HL-60 (cell line): ENCODE data around the gene ALDH4A1.

Experiments used
- DNase-seq, 2 experiments: peaks; one replicate each; pipeline ENCODE4 v3.0.0-alpha.2; 2010 to 2020; ENCODE audit warnings: low read depth in 1 of 2, low spot score in 1 of 2
- H3K27ac ChIP-seq: fragments of 250-450 bp; sonication (Bioruptor Pico); replicated peaks from 2 replicates; pipeline ENCODE4 v1.5.1; 2020; ENCODE audit warnings: mild to moderate bottlenecking, moderate library complexity
- H3K27me3 ChIP-seq: fragments of 250-450 bp; sonication (Bioruptor Pico); 2 replicates; pipeline ENCODE4 v1.5.1; 2021; ENCODE audit warnings: mild to moderate bottlenecking, moderate library complexity; ENCODE audit not compliant: insufficient read depth, poor library complexity, severe bottlenecking
- H3K4me3 ChIP-seq: replicated peaks from 2 replicates; pipeline ENCODE4 v1.5.1; 2011; ENCODE audit warnings: mild to moderate bottlenecking, control low read depth, low read length; ENCODE audit not compliant: insufficient read depth
- GABPA ChIP-seq: IDR thresholded peaks from 2 replicates; pipeline ENCODE4 v1.6.1; 2012; ENCODE audit warnings: low read depth
- POLR2AphosphoS5 ChIP-seq: IDR thresholded peaks from 2 replicates; pipeline ENCODE4 v1.6.1; 2012; ENCODE audit warnings: low read depth
- SPI1 ChIP-seq: IDR thresholded peaks from 2 replicates; pipeline ENCODE4 v1.6.1; 2012; ENCODE audit warnings: low read depth, mild to moderate bottlenecking, borderline replicate concordance
- TF ChIP-seq, protein P1 (sequence below): IDR thresholded peaks from 2 replicates; pipeline ENCODE4 v1.6.1; 2012; ENCODE audit warnings: low read depth; ENCODE audit not compliant: insufficient replicate concordance
- TF ChIP-seq, protein P2 (sequence below): IDR thresholded peaks from one replicate; pipeline ENCODE4 v1.5.1; 2011; ENCODE audit warnings: low read length, control low read depth, inconsistent platforms; ENCODE audit not compliant: insufficient read depth

The ALDH4A1 gene

DNA sequence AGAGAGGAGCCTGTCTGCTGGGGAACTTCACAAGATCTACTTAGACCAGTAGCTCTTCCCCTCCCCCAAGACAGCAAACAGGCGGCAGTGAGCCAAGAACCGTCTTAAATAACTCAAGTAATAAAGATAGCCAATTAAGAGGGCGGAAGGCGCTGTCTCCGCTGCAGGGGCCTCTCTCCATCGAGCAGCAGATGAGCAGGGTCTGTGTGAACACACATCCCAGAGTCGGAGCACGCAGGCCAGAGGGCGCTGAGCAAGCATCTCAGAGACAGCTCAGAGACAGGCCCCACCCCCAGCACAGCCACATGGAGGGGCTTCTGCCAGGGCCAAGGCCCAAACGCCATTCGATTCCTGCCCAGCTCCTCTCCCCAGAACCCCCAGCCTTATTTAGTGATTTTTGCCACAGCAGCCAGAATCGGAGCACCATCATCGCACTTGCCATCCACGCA is 43.1 kb upstream of the ALDH4A1 start:
- no peak overlapping the region for H3K27ac ChIP-seq
- TF ChIP-seq POLR2AphosphoS5, result no peak
- TF ChIP-seq, protein P1, sequence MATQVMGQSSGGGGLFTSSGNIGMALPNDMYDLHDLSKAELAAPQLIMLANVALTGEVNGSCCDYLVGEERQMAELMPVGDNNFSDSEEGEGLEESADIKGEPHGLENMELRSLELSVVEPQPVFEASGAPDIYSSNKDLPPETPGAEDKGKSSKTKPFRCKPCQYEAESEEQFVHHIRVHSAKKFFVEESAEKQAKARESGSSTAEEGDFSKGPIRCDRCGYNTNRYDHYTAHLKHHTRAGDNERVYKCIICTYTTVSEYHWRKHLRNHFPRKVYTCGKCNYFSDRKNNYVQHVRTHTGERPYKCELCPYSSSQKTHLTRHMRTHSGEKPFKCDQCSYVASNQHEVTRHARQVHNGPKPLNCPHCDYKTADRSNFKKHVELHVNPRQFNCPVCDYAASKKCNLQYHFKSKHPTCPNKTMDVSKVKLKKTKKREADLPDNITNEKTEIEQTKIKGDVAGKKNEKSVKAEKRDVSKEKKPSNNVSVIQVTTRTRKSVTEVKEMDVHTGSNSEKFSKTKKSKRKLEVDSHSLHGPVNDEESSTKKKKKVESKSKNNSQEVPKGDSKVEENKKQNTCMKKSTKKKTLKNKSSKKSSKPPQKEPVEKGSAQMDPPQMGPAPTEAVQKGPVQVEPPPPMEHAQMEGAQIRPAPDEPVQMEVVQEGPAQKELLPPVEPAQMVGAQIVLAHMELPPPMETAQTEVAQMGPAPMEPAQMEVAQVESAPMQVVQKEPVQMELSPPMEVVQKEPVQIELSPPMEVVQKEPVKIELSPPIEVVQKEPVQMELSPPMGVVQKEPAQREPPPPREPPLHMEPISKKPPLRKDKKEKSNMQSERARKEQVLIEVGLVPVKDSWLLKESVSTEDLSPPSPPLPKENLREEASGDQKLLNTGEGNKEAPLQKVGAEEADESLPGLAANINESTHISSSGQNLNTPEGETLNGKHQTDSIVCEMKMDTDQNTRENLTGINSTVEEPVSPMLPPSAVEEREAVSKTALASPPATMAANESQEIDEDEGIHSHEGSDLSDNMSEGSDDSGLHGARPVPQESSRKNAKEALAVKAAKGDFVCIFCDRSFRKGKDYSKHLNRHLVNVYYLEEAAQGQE, result no peak
- H3K4me3 ChIP-seq, result no peak overlapping the region
- no peak for DNase-seq
- no peaks in the 10 kb centered on the region for H3K27me3 ChIP-seq

DNA sequence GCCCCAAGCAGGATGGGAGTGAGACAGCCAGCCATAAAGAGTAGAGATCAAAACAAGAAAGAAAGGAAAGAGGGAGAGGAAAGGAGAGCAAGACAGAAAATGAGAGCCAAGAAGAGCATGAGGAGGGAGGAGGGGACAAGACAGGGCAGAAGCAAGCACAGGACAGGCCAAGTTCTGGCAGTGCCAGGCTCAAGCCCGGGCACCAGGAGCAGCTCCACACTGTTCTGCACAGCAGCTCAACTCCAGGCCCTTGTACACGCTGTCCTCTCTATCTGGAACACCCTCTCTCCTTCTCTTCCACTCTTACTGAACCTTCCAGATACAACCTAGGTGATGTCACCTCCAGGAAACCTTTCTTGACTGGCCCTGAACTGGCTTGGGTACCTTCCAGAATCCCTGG is 42.5 kb upstream of the ALDH4A1 start:
- TF ChIP-seq, protein P1, result no peak
- TF ChIP-seq POLR2AphosphoS5 (no peak), GABPA (no peak), SPI1 (no peak)
- TF ChIP-seq, protein P2, sequence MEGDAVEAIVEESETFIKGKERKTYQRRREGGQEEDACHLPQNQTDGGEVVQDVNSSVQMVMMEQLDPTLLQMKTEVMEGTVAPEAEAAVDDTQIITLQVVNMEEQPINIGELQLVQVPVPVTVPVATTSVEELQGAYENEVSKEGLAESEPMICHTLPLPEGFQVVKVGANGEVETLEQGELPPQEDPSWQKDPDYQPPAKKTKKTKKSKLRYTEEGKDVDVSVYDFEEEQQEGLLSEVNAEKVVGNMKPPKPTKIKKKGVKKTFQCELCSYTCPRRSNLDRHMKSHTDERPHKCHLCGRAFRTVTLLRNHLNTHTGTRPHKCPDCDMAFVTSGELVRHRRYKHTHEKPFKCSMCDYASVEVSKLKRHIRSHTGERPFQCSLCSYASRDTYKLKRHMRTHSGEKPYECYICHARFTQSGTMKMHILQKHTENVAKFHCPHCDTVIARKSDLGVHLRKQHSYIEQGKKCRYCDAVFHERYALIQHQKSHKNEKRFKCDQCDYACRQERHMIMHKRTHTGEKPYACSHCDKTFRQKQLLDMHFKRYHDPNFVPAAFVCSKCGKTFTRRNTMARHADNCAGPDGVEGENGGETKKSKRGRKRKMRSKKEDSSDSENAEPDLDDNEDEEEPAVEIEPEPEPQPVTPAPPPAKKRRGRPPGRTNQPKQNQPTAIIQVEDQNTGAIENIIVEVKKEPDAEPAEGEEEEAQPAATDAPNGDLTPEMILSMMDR, result no peak
- H3K4me3 ChIP-seq, result no peak overlapping the region
- DNase-seq, result no peak
- no peak overlapping the region for H3K27ac ChIP-seq
- no peaks in the 10 kb centered on the region for H3K27me3 ChIP-seq

DNA sequence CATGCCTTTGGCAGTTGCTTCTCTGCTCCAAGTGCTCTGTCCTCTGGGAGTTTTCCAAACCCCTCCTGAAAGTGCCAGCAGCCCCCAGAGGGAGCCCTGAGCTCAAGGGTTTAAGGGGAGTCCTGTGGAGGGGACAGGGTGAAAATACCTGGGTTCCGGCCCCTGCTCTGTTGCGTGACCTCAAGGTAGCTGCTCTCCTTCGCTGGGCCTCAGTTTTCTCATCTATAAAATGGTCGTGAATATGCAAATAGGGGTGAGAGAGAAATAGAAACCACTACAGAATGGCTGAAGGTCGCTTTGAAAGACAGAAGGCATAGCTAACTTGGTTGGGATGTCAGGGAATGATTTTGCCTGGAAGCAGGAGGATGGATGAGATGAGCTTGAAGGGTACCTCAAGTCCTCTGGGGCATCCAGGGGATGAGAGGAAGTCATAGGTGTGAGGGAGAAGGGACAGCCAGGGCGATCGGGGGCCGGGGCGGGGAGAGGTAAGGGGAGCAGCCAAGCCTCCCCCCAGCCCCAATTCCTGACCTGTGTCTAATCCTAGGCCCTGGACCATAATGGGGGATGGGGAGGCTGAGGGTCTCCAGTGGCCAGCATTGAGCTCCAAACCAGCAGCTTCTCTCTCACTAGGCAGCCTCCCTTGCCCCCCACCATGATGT is 41.7 kb upstream of the ALDH4A1 start:
- Histone ChIP-seq H3K27me3 (no peaks in the 10 kb centered on the region), H3K4me3 (no peak overlapping the region), H3K27ac (no peak overlapping the region)
- TF ChIP-seq SPI1 (no peak), POLR2AphosphoS5 (no peak), GABPA (no peak)
- TF ChIP-seq, protein P2, result no peak
- TF ChIP-seq, protein P1, result no peak
- DNase-seq, result no peak
